GM06990 (cell line): ENCODE measurements around the gene SPPL2A.

Experiments used
- DNase-seq: peaks from one replicate; pipeline ENCODE4 v3.0.0-alpha.2; 2011; ENCODE audit not compliant: insufficient read length; ENCODE audit errors: extremely low read depth
- H3K27me3 ChIP-seq: replicated peaks from 2 replicates; pipeline ENCODE4 v1.6.0; 2011; ENCODE audit warnings: low read length; ENCODE audit not compliant: control insufficient read depth, insufficient read depth
- H3K36me3 ChIP-seq: 2 replicates; pipeline ENCODE4 v1.5.1; 2011; ENCODE audit warnings: low read length; ENCODE audit not compliant: control insufficient read depth, insufficient read depth
- H3K4me3 ChIP-seq: replicated peaks from 2 replicates; pipeline ENCODE4 v1.5.1; 2011; ENCODE audit warnings: low read depth, mild to moderate bottlenecking, control low read depth, low read length
- CTCF ChIP-seq: IDR thresholded peaks from 2 replicates; pipeline ENCODE4 v1.5.1; 2011; ENCODE audit warnings: low read length, control low read depth, mild to moderate bottlenecking, inconsistent platforms; ENCODE audit not compliant: insufficient read depth, poor library complexity, severe bottlenecking

SPPL2A gene

GRCh38 chr15:50718700-50719125, 46.8 kb downstream of the SPPL2A start:
- no peak for DNase-seq
- no peak for TF ChIP-seq CTCF
- Histone ChIP-seq H3K4me3 (no peak overlapping the region), H3K36me3 (peaks cover 2% of the 10 kb centered on the region), H3K27me3 (no peaks in the 10 kb centered on the region)

GRCh38 chr15:50712018-50712417, 53.5 kb downstream of the SPPL2A start:
- no peaks in the 10 kb centered on the region for H3K36me3 ChIP-seq
- no peaks in the 10 kb centered on the region for H3K27me3 ChIP-seq
- TF ChIP-seq CTCF, result no peak
- DNase-seq, result no peak
- H3K4me3 ChIP-seq, result no peak overlapping the region

GRCh38 chr15:50710585-50710984, 54.9 kb downstream of the SPPL2A start:
- Histone ChIP-seq H3K27me3 (no peaks in the 10 kb centered on the region), H3K4me3 (no peak overlapping the region), H3K36me3 (no peaks in the 10 kb centered on the region)
- DNase-seq, result no peak
- TF ChIP-seq CTCF, result no peak

- DNase-seq, result no peak
- no peaks in the 10 kb centered on the region for H3K36me3 ChIP-seq
- H3K4me3 ChIP-seq, result no peak overlapping the region
- no peaks in the 10 kb centered on the region for H3K27me3 ChIP-seq
- TF ChIP-seq CTCF, result no peak
These were observed 57.6 kb downstream of the SPPL2A start for GRCh38 chr15:50707878-50708427.

GRCh38 chr15:50702762-50703334, 62.7 kb downstream of the SPPL2A start:
- no peaks in the 10 kb centered on the region for H3K27me3 ChIP-seq
- no peak for TF ChIP-seq CTCF
- no peaks in the 10 kb centered on the region for H3K36me3 ChIP-seq
- H3K4me3 ChIP-seq, result no peak overlapping the region
- no peak for DNase-seq

GRCh38 chr15:50698101-50698500, 67.4 kb downstream of the SPPL2A start:
- no peaks in the 10 kb centered on the region for H3K27me3 ChIP-seq
- TF ChIP-seq CTCF, result no peak
- no peaks in the 10 kb centered on the region for H3K36me3 ChIP-seq
- DNase-seq, result no peak
- no peak overlapping the region for H3K4me3 ChIP-seq
